OCI-LY3 (cell line): ENCODE results near the gene HERC4.

Source experiments
- H2AFZ ChIP-seq: fragments of 200-600, 300-600 bp; shearing (Covaris generic); 2 replicates; pipeline ENCODE4 v1.6.0; 2014; ENCODE audit warnings: antibody characterized with exemption, low read depth, low read length
- H3K27ac ChIP-seq: fragments of 200-600, 300-600 bp; sonication (generic); 2 replicates; pipeline ENCODE4 v1.5.1; 2014; ENCODE audit warnings: mild to moderate bottlenecking, low read length, moderate library complexity, mixed read lengths
- H3K27me3 ChIP-seq: fragments of 200-600, 300-600 bp; sonication (generic); 2 replicates; pipeline ENCODE4 v1.6.1; 2014; ENCODE audit warnings: low read depth, low read length, mixed read lengths
- H3K36me3 ChIP-seq: fragments of 200-600, 300-600 bp; sonication (generic); replicated peaks from 2 replicates; pipeline ENCODE3; 2014; ENCODE audit warnings: low read depth, low read length, mixed read lengths
- H3K4me1 ChIP-seq: fragments of 300-600, 200-600 bp; sonication (generic); 2 replicates; pipeline ENCODE4 v1.6.1; 2014; ENCODE audit warnings: low read length, mixed read lengths
- H3K4me2 ChIP-seq: fragments of 200-600, 300-600 bp; sonication (generic); 2 replicates; pipeline ENCODE4 v1.6.1; 2014; ENCODE audit warnings: low read length, mixed read lengths
- H3K4me3 ChIP-seq: fragments of 300-600, 200-600 bp; sonication (generic); 2 replicates; pipeline ENCODE4 v1.5.1; 2014; ENCODE audit warnings: antibody characterized with exemption, mild to moderate bottlenecking, low read length, moderate library complexity
- H3K79me2 ChIP-seq: fragments of 300-600, 200-600 bp; shearing (Covaris generic); 2 replicates; pipeline ENCODE4 v1.6.1; 2014; ENCODE audit warnings: mild to moderate bottlenecking, low read length, mixed read lengths
- H3K9ac ChIP-seq: fragments of 300-600, 200-600 bp; shearing (Covaris generic); 2 replicates; pipeline ENCODE4 v1.6.0; 2014; ENCODE audit warnings: mild to moderate bottlenecking, low read length, moderate library complexity
- H3K9me3 ChIP-seq: fragments of 200-600, 300-600 bp; shearing (Covaris generic); 2 replicates; pipeline ENCODE4 v1.6.1; 2014; ENCODE audit warnings: low read length, mixed read lengths; ENCODE audit not compliant: insufficient read depth
- H4K20me1 ChIP-seq: fragments of 200-600, 300-600 bp; sonication (generic); 2 replicates; pipeline ENCODE4 v1.6.1; 2016; ENCODE audit warnings: low read length, mixed read lengths; ENCODE audit not compliant: insufficient read depth
- CTCF ChIP-seq: fragments of 200-600, 300-600 bp; sonication (generic); IDR thresholded peaks from 2 replicates; pipeline ENCODE4 v1.5.1; 2014; ENCODE audit warnings: antibody characterized with exemption, low read length, low read depth
- EZH2phosphoT487 ChIP-seq: fragments of 200-600 bp; shearing (Covaris generic); IDR thresholded peaks from 2 replicates; pipeline ENCODE4 v1.6.1; 2018; ENCODE audit warnings: antibody characterized with exemption, mixed run types, low read depth

Gene HERC4

GRCh38 chr10:67917169-67917568, 157.9 kb downstream of the HERC4 start:
- H3K36me3 ChIP-seq: peaks cover 17% of the 10 kb centered on the region
- no peaks in the 10 kb centered on the region for H4K20me1 ChIP-seq
- no peaks in the 10 kb centered on the region for H3K27me3 ChIP-seq
- no peaks in the 10 kb centered on the region for H3K4me1 ChIP-seq
- no peak overlapping the region for H3K27ac ChIP-seq
- H3K4me3 ChIP-seq: no peak overlapping the region
- H3K9me3 ChIP-seq: no peaks in the 10 kb centered on the region
- H3K79me2 ChIP-seq: no peaks in the 10 kb centered on the region
- no peak overlapping the region for H2AFZ ChIP-seq
- H3K4me2 ChIP-seq: no peak overlapping the region
- H3K9ac ChIP-seq: no peak overlapping the region
- TF ChIP-seq EZH2phosphoT487 (no peak), CTCF (no peak)

DNA sequence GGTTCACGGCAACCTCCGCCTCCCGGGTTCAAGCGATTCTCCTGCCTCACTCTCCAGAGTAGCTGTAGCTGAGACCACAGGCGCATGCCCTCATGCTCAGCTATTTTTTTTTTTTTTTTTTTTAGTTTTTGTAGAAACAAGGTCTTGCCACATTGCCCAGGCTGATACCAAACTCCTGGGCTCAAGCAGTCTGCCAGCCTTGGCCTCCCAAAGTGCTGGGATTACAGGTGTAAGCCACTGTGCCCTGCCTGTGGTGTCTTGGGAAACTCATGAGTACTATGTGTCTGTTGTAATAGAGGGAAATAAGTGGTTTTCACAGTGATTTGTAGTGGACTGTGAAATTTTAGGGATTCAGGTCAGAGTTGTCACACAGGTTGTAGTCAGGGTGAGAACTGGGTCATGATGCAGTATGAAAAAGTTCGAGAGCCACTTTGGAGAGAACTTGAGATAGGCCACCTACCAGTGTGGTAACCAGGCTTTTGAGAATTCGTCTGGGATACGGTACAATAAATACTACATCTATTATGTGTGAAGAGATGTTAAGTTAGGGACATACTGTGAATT, 160.2 kb downstream of the HERC4 start:
- no peak overlapping the region for H3K27ac ChIP-seq
- no peak overlapping the region for H3K9ac ChIP-seq
- no peaks in the 10 kb centered on the region for H3K79me2 ChIP-seq
- H3K4me3 ChIP-seq: no peak overlapping the region
- H3K27me3 ChIP-seq: no peaks in the 10 kb centered on the region
- no peak for TF ChIP-seq EZH2phosphoT487
- TF ChIP-seq CTCF: no peak
- H3K36me3 ChIP-seq: peaks cover 17% of the 10 kb centered on the region
- no peaks in the 10 kb centered on the region for H3K4me1 ChIP-seq
- H2AFZ ChIP-seq: no peak overlapping the region
- H3K4me2 ChIP-seq: no peak overlapping the region
- no peaks in the 10 kb centered on the region for H3K9me3 ChIP-seq
- H4K20me1 ChIP-seq: no peaks in the 10 kb centered on the region

DNA sequence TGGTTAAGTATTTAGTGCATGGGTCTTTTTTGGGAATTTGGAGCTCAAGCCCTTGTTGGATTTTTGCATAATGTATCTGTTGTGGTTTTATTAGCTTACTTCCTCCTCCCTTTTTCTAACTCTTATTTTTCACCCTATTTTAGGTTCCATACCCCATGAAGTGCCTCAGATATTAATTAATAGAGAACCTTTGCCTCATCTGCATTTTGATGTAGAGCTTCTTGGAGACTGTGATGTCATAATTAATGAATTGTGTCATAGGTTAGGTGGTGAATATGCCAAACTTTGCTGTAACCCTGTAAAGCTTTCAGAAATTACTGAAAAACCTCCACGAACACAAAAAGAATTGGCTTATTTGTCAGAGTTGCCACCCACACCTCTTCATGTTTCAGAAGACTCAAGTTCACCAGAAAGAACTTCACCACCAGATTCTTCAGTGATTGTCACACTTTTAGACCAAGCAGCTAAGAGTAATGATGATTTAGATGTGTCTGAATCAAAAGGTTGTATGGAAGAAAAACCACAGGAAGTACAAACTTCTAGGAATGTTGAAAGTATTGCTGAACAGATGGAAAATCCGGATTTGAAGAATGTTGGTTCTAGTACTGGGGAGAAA, 162.6 kb downstream of the HERC4 start:
- Histone ChIP-seq H3K9ac (no peak overlapping the region), H3K4me1 (peaks cover 7% of the 10 kb centered on the region; the same call in 1 of the 2 replicates), H3K27me3 (no peaks in the 10 kb centered on the region), H3K4me3 (no peak overlapping the region), H3K36me3 (peaks cover 28% of the 10 kb centered on the region), H2AFZ (no peak overlapping the region), H4K20me1 (no peaks in the 10 kb centered on the region), H3K4me2 (no peak overlapping the region), H3K9me3 (no peaks in the 10 kb centered on the region), H3K79me2 (no peaks in the 10 kb centered on the region), H3K27ac (no peak overlapping the region)
- no peak for TF ChIP-seq CTCF

GRCh38 chr10:67903581-67903980, 171.5 kb downstream of the HERC4 start:
- Histone ChIP-seq H3K4me2 (no peak overlapping the region), H3K27ac (no peak overlapping the region), H3K79me2 (peaks cover 5% of the 10 kb centered on the region; the same call in 1 of the 2 replicates), H3K4me3 (no peak overlapping the region), H3K36me3 (peaks cover 24% of the 10 kb centered on the region), H3K9ac (no peak overlapping the region), H3K27me3 (no peaks in the 10 kb centered on the region), H4K20me1 (no peaks in the 10 kb centered on the region), H2AFZ (no peak overlapping the region), H3K9me3 (no peaks in the 10 kb centered on the region), H3K4me1 (peaks cover 7% of the 10 kb centered on the region; the same call in 1 of the 2 replicates)
- no peak for TF ChIP-seq EZH2phosphoT487
